Erythroblast (primary cell): Measurements from ENCODE around the gene MAML2.

Source experiments
- GATA1 ChIP-seq: IDR thresholded peaks from 2 replicates; pipeline ENCODE4 v1.6.1; 2011; ENCODE audit warnings: low read depth, mild to moderate bottlenecking, control low read depth, low read length, moderate library complexity
- POLR2A ChIP-seq: IDR thresholded peaks from 2 replicates; pipeline ENCODE4 v1.6.1; 2011; ENCODE audit warnings: mild to moderate bottlenecking, low read length

- TF ChIP-seq POLR2A: no peak
- no peak for TF ChIP-seq GATA1
These were observed 327.0 kb downstream of the MAML2 start for GRCh38 chr11:96015906-96016565.
